HepG2 (cell line): ENCODE results near the gene GRB2. TPM values are rescaled to one million over a fixed set of nuclear protein-coding genes. Genes with fewer than 3 reads are reported as not detected.

Experiments used
- ELF3 ChIP-seq: IDR thresholded peaks from 2 replicates; pipeline ENCODE4 v1.6.1; 2016; ENCODE audit warnings: missing genetic modification reagents, missing compliant biosample characterization
- EP300 ChIP-seq, 3 experiments: sonication (generic) in 1 of 3; formaldehyde crosslinking in 1 of 3; IDR thresholded peaks; 2 replicates each; pipeline versions ENCODE4 v1.5.1 to v1.6.1; 2011 to 2020; ENCODE audit warnings: low read depth in 2 of 3, low read length in 2 of 3, borderline replicate concordance in 1 of 3, improper control_type of control experiment in 1 of 3, mild to moderate bottlenecking in 1 of 3, missing genetic modification reagents in 1 of 3, moderate library complexity in 1 of 3
- GABPB1 ChIP-seq: IDR thresholded peaks from 2 replicates; pipeline ENCODE4 v1.6.1; 2016; ENCODE audit warnings: mild to moderate bottlenecking, missing genetic modification reagents, moderate library complexity, missing compliant biosample characterization
- GZF1 ChIP-seq: sonication (generic); formaldehyde crosslinking; IDR thresholded peaks from 2 replicates; pipeline ENCODE4 v1.5.1; 2020; ENCODE audit warnings: mild to moderate bottlenecking, missing genetic modification reagents
- HNF4A ChIP-seq: sonication (generic); formaldehyde crosslinking; IDR thresholded peaks from 2 replicates; pipeline ENCODE4 v1.4.0; 2020; ENCODE audit warnings: missing genetic modification reagents
- JUNB ChIP-seq: sonication (generic); formaldehyde crosslinking; IDR thresholded peaks from 2 replicates; pipeline ENCODE4 v1.8.0; 2022; ENCODE audit warnings: missing genetic modification reagents, mild to moderate bottlenecking, borderline replicate concordance
- KMT2A ChIP-seq: sonication (generic); formaldehyde crosslinking; IDR thresholded peaks from 2 replicates; pipeline ENCODE4 v1.4.0; 2020; ENCODE audit warnings: missing genetic modification reagents
- MIXL1 ChIP-seq: IDR thresholded peaks from 2 replicates; pipeline ENCODE4 v1.6.1; 2016
- MYC ChIP-seq: sonication (generic); formaldehyde crosslinking; IDR thresholded peaks from 2 replicates; pipeline ENCODE4 v1.9.0; 2021; ENCODE audit warnings: missing genetic modification reagents, borderline replicate concordance
- NRL ChIP-seq: sonication (generic); formaldehyde crosslinking; IDR thresholded peaks from 2 replicates; pipeline ENCODE4 v1.5.0; 2020; ENCODE audit warnings: missing genetic modification reagents, mild to moderate bottlenecking, moderate library complexity, borderline replicate concordance
- PAF1 ChIP-seq: IDR thresholded peaks from 2 replicates; pipeline ENCODE4 v1.6.1; 2016; ENCODE audit warnings: missing genetic modification reagents, missing compliant biosample characterization
- PATZ1 ChIP-seq: sonication (generic); formaldehyde crosslinking; IDR thresholded peaks from 2 replicates; pipeline ENCODE4 v1.4.0; 2020; ENCODE audit warnings: missing genetic modification reagents
- POGZ ChIP-seq: sonication (generic); formaldehyde crosslinking; IDR thresholded peaks from 2 replicates; pipeline ENCODE4 v1.4.0; 2020; ENCODE audit warnings: mild to moderate bottlenecking, missing genetic modification reagents
- POLR2A ChIP-seq, 2 experiments: IDR thresholded peaks; 2 replicates each; pipeline ENCODE4 v1.6.1; 2011; ENCODE audit warnings: low read depth in 2 of 2, low read length in 2 of 2, mild to moderate bottlenecking in 1 of 2, moderate library complexity in 1 of 2; ENCODE audit not compliant: insufficient read depth in 1 of 2
- PRPF4 ChIP-seq: fragments of 200-400 bp; formaldehyde crosslinking; IDR thresholded peaks from 2 replicates; pipeline ENCODE4 v1.6.1; 2016; ENCODE audit warnings: low read length, low read depth; ENCODE audit not compliant: poor library complexity, severe bottlenecking
- RBM22 ChIP-seq: fragments of 200-400 bp; formaldehyde crosslinking; optimal IDR thresholded peaks from 2 replicates; pipeline ENCODE3; 2017; ENCODE audit warnings: mild to moderate bottlenecking, low read length, moderate library complexity
- RXRB ChIP-seq: IDR thresholded peaks from 2 replicates; pipeline ENCODE4 v1.6.1; 2016; ENCODE audit warnings: borderline replicate concordance, missing genetic modification reagents, missing compliant biosample characterization
- SIX4 ChIP-seq: sonication (generic); formaldehyde crosslinking; IDR thresholded peaks from 2 replicates; pipeline ENCODE4 v1.4.0; 2020; ENCODE audit warnings: missing genetic modification reagents
- SYNCRIP ChIP-seq: fragments of 200-400 bp; formaldehyde crosslinking; IDR thresholded peaks from 2 replicates; pipeline ENCODE4 v1.6.1; 2018; ENCODE audit warnings: mild to moderate bottlenecking, low read depth, low read length; ENCODE audit not compliant: insufficient read depth
- TEAD3 ChIP-seq: optimal IDR thresholded peaks from 2 replicates; pipeline ENCODE3; 2016; ENCODE audit warnings: borderline replicate concordance
- ZNF207 ChIP-seq: fragments of 450-650 bp; IDR thresholded peaks from 2 replicates; pipeline ENCODE4 v1.6.1; 2016; ENCODE audit warnings: antibody characterized with exemption, borderline replicate concordance
- ZNF549 ChIP-seq: sonication (generic); formaldehyde crosslinking; IDR thresholded peaks from 2 replicates; pipeline ENCODE4 v1.5.0; 2020; ENCODE audit warnings: missing genetic modification reagents
- ZNF747 ChIP-seq: sonication (generic); formaldehyde crosslinking; IDR thresholded peaks from 2 replicates; pipeline ENCODE4 v1.8.1; 2023; ENCODE audit warnings: missing genetic modification reagents, mild to moderate bottlenecking, borderline replicate concordance
- ZNF770 ChIP-seq: sonication (generic); formaldehyde crosslinking; IDR thresholded peaks from 2 replicates; pipeline ENCODE4 v1.5.0; 2020; ENCODE audit warnings: mild to moderate bottlenecking, missing genetic modification reagents
- polyA plus RNA-seq, 8 experiments: library from polyadenylated mRNA; depleted of rRNA in 3 of 8; stranded (reverse) in 7 of 8; unstranded in 1 of 8; fragments of >200 nt; fragmentation: Illumina TruSeq in 4 of 8; extraction: Trizol in 4 of 8; gene quantifications; 2 replicates each; pipeline versions ENCODE4 v1.2.1 to v1.2.3, GENCODE V29; 2011 to 2016; ENCODE audit warnings: low read depth in 4 of 8, missing spikeins in 1 of 8, mixed read lengths in 1 of 8; ENCODE audit not compliant: insufficient read depth in 1 of 8
- total RNA-seq, 5 experiments: library from RNA; depleted of rRNA; stranded (reverse); fragments of >200 nt; fragmentation: Illumina TruSeq; extraction: Trizol; gene quantifications; 2 replicates each; pipeline ENCODE4 v1.2.3, GENCODE V29; 2016; ENCODE audit warnings: low read depth in 1 of 5

Gene GRB2
- total and polyA plus RNA-seq, 2 of the 13 experiments (the other 11 are each of a cell fraction or from before 2014, with no cell fraction given): 84.6 to 92.3 TPM

GRCh38 chr17:75356260-75356937 lies 49.1 kb downstream of the GRB2 start (continued):
- TF ChIP-seq ZNF747: no peak
- 0 out of 4 replicates have a peak, but pooled peaks of 1 of the 2 experiments have one; percentile 12 for TF ChIP-seq EP300 (IDR thresholded peaks at IDR 0.05; ENCODE audit: low read depth in 2 of 2, low read length in 2 of 2)
- no peak for TF ChIP-seq EP300 (CRISPR knock-in tag; IDR thresholded peaks at IDR 0.05; ENCODE audit: borderline replicate concordance)
- no peak for TF ChIP-seq JUNB (CRISPR knock-in tag)
- 0 out of 2 replicates have a peak, but pooled peaks have one; percentile 16 for TF ChIP-seq SIX4 (CRISPR knock-in tag)
- peak; percentile 59; the same call in 1 of the 2 replicates for TF ChIP-seq MIXL1 (CRISPR knock-in tag)
- TF ChIP-seq ZNF770 (CRISPR knock-in tag): peak; percentile 92
- TF ChIP-seq RXRB (CRISPR knock-in tag): peak; percentile 74
- peak in 1 of 2 experiments; percentile 44; a peak in 1 of 4 replicates for TF ChIP-seq POLR2A (IDR thresholded peaks at IDR 0.05; ENCODE audit: insufficient read depth in 1 of 2, low read depth in 2 of 2, low read length in 2 of 2)
- TF ChIP-seq GZF1 (CRISPR knock-in tag): no peak
- TF ChIP-seq NRL (CRISPR knock-in tag): no peak
- no peak for TF ChIP-seq SYNCRIP
- no peak for TF ChIP-seq ZNF207
- peak; percentile 94 for TF ChIP-seq RBM22
- TF ChIP-seq PATZ1 (CRISPR knock-in tag): 0 out of 2 replicates have a peak, but pooled peaks have one; percentile 7
- no peak for TF ChIP-seq MYC (CRISPR knock-in tag)
- TF ChIP-seq PRPF4: no peak
- 0 out of 2 replicates have a peak, but pooled peaks have one; percentile 51 for TF ChIP-seq KMT2A
- TF ChIP-seq POGZ: 0 out of 2 replicates have a peak, but pooled peaks have one; percentile 32
- TF ChIP-seq ZNF549 (CRISPR knock-in tag): no peak
- peak; percentile 69 for TF ChIP-seq TEAD3 (CRISPR knock-in tag)
- TF ChIP-seq ELF3 (CRISPR knock-in tag): 0 out of 2 replicates have a peak, but pooled peaks have one; percentile 33
- TF ChIP-seq PAF1 (CRISPR knock-in tag): peak; percentile 70; the same call in 1 of the 2 replicates
- TF ChIP-seq HNF4A: peak; percentile 91
- no peak for TF ChIP-seq GABPB1 (CRISPR knock-in tag)
